Memory B cell (primary cell): Measurements from ENCODE around the gene PLXNA1.

ENCODE experiments used
- ATAC-seq: fragments of 150-1000 bp; cut with Tn5 transposase; 2 replicates; pipeline ENCODE4 v1.10.0; 2021; ENCODE audit warnings: low read depth, mild to moderate bottlenecking, moderate library complexity
- DNase-seq, 2 donors: peaks; one replicate each; pipeline ENCODE4 v3.0.0; 2022; ENCODE audit warnings: low spot score in 2 of 2
- H3K27ac Mint-ChIP-seq: one replicate; pipeline ENCODE4 v1.8.0; 2022; ENCODE audit warnings: mild to moderate bottlenecking, moderate library complexity, mixed read lengths
- H3K27me3 Mint-ChIP-seq: one replicate; pipeline ENCODE4 v1.8.0; 2022; ENCODE audit warnings: mixed read lengths
- H3K36me3 Mint-ChIP-seq: one replicate; pipeline ENCODE4 v1.8.0; 2022; ENCODE audit warnings: mild to moderate bottlenecking, mixed read lengths
- H3K4me1 Mint-ChIP-seq: one replicate; pipeline ENCODE4 v1.8.0; 2022; ENCODE audit warnings: mixed read lengths
- H3K4me3 Mint-ChIP-seq: one replicate; pipeline ENCODE4 v1.8.0; 2022; ENCODE audit warnings: mild to moderate bottlenecking, moderate library complexity, mixed read lengths
- H3K9me3 Mint-ChIP-seq: one replicate; pipeline ENCODE4 v1.8.0; 2022; ENCODE audit warnings: mixed read lengths

The PLXNA1 gene

DNA sequence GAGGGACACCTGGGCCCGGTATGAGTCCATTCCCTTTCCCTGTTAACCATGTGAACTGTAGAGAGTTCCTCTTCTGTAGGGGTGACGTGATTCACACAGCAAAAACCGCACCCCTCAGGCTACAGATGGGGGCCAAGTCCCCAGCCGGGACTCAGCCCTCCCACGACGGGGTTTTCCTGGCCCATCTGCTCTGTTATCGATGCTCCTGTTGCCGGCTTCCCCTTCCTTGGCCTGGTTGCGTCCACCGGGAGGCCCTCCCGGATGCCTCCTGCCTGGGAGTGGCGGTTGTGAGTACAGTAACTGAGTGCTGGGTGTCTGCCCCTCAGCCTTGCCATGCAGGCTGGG, 817 bp upstream of the PLXNA1 start:
- H3K4me1 Mint-ChIP-seq = peaks cover 8% of the 10 kb centered on the region

DNA sequence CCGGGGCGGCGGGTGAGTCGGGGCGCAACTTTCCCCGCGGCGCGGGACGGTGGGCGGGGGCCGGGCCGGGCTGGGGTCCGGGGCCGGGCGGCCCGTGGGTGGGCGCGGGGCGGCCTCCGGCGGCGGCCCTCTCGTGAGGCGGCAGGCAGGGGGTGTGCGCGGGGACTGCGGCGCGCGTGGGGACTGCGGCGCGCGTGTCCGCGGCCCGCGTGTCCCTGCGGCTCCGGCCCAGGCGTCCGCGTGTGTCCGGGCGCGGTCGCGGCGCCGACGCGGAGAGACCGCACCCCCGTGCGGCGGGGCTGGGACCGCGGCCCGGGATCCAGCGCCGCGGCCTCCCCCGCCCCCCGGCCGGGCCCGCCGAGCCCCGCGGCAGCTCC, 349 bp downstream of the PLXNA1 start:
- ATAC-seq (no peak), DNase-seq (no peak)
- Mint-ChIP-seq H3K4me1 (peaks cover 8% of the 10 kb centered on the region), H3K36me3 (peaks cover 2% of the 10 kb centered on the region), H3K27me3 (peaks cover 11% of the 10 kb centered on the region), H3K4me3 (no peak overlapping the region), H3K27ac (no peak overlapping the region), H3K9me3 (no peaks in the 10 kb centered on the region)

More for the DNA sequence above, 817 bp upstream of the PLXNA1 start:
- peak in 1 of 2 donors; percentile 80 for DNase-seq
- Mint-ChIP-seq H3K27me3 (peaks cover 16% of the 10 kb centered on the region), H3K4me3 (peak overlapping the region; percentile 83), H3K36me3 (peaks cover 2% of the 10 kb centered on the region), H3K27ac (peak overlapping the region; percentile 98), H3K9me3 (no peaks in the 10 kb centered on the region)
- peak; percentile 71 for ATAC-seq

DNA sequence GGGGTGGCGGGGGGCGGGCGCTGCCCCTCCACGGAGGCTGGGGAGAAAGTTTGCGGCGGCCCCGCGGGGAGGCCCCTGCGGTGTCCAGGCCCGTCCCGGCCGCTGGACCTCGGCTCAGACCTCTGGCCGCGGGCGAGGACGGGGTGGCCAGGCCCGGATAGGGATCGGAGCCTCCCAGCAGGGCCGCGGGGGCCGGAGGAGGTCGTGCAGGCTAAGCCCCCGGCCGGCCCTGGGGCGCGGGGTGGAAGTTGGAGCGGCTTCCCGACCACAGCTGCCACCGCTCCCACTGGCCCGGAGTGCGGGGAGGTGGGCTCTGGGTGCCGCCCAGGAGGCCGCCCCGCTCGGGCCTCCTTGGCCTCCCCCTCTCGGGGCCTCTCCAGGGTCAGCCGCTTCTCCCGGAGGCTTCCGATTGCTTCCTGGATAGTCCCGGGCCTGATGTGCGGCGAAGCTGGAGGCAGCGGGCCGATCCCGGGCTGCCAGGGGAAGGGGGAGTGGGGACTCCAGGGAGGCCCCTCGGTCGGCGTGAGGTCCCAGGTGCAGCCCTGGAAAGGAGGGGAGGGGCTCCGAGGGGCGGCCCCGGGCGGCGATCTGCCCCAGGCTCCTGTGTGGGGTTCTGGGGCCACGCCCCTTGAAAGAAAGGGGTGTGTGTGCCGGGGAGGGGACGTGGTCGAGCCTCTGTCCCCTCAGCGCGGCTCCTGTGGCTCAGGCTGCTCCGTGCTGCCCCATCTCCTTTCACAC, 907 bp downstream of the PLXNA1 start:
- no peaks in the 10 kb centered on the region for H3K9me3 Mint-ChIP-seq
- H3K4me1 Mint-ChIP-seq = peaks cover 8% of the 10 kb centered on the region
- H3K36me3 Mint-ChIP-seq = peaks cover 2% of the 10 kb centered on the region
- ATAC-seq (no peak), DNase-seq (peak; percentile 26 to 55)
- peaks cover 7% of the 10 kb centered on the region for H3K27me3 Mint-ChIP-seq
- H3K27ac Mint-ChIP-seq = no peak overlapping the region
- peak overlapping the region; percentile 67 for H3K4me3 Mint-ChIP-seq

DNA sequence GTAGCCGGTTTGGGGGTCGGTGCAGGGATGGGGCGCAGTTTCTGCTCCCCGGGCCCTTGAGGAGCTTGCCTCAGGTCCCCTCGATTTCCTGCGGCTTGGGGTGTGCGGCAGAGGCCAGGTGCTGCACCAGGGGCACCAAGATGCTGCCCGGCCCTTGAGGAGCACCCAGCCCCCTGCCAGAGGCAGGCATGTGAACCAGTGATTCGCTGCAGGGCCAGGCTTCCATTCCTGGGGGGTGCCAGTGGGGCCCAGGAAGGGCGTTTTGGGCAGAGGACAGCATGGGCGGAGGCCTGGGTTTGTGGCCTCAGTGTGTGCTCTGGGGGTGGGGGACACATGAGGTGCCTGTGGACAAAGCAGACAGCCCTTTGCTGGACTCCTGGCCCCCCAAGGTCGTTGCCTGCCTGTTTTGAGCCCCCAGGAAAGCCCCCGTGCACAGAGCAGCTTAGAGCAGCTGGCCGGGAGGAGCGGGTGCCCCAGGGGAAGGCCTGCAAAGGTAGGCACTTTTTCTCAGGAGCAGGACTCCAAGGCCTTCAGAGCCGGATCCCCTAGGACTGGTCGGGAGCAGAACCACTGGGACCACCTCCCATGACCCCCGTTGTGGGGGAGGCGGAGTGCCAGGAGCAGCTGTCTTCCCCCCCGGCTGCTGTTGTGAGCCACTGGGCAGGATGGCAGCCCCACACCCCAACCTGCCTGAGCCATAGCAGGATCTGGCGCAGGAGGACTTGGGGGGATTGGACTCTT, 1.6 kb downstream of the PLXNA1 start:
- Mint-ChIP-seq H3K27ac (no peak overlapping the region), H3K36me3 (peaks cover 4% of the 10 kb centered on the region)

DNA sequence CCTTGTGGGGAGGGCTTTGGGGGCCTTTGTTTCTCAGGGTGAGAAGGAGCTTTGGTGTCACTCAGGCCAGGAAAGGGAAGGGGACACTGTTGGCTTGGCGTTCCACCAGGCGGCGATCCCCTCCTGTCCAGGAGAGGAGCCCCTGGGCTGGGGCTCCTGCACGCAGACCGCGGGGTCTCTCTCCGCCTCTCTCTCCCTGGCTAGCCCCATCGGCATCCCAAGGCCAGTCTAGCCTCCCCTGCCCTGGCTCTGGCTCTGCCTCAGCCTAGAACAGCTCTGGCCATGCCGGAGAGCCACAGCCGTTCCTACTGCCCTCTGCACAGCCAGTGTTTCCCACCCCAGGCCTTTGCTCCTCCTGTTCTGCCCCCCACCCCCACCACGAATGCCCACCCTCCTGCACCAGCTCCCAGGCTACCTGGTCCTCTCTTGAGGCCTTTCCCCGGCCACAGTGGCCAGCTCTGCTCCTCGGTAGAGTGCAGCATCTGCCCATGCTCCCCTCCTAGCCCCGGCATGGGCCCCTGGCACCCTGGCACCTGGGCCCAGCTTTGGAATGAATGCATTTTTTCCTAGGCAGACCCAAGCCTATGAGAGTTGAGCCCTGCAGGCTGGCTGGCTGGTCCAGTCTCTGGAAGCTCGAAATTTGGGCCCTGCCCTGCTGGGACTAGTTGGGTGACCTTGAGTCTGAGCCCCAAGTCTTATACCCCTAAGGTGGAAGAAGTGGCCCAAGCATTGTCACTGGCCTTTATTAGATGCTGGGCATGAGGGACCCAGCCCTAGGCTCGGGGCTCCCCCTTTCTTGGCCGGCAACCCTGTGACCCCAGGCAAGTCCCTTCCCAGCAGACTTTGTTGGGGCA, 2.4 kb downstream of the PLXNA1 start:
- ATAC-seq = no peak
- peaks cover 2% of the 10 kb centered on the region for H3K36me3 Mint-ChIP-seq
- no peak for DNase-seq
- H3K9me3 Mint-ChIP-seq = no peaks in the 10 kb centered on the region
- H3K4me3 Mint-ChIP-seq = peak overlapping the region; percentile 61
- H3K27me3 Mint-ChIP-seq = no peaks in the 10 kb centered on the region
- peaks cover 8% of the 10 kb centered on the region for H3K4me1 Mint-ChIP-seq
- no peak overlapping the region for H3K27ac Mint-ChIP-seq

More for the DNA sequence above, 1.6 kb downstream of the PLXNA1 start:
- Mint-ChIP-seq H3K4me1 (peaks cover 8% of the 10 kb centered on the region), H3K9me3 (no peaks in the 10 kb centered on the region), H3K4me3 (peak overlapping the region; percentile 67), H3K27me3 (peaks cover 7% of the 10 kb centered on the region)
- ATAC-seq (no peak), DNase-seq (no peak)

DNA sequence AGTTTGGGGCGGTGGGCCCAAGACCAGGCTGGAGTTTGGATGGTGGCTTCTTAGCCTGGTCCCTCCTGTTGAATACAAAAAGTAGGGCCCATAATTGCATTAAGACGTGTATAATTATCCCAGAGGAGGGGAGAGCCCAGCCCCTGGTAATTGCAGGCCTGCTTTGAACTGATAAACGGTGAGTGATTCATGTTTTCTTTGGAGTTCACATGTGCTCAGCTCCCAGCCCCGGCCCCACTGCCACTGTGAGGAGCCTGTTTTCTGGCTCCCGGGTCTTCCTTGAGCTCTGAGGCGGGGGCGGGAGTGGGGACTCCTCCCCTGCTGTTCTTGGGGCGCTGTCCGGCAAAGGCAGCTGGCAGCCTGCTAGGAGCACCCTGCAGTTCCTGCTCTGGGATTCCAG, 3.1 kb downstream of the PLXNA1 start:
- no peak for ATAC-seq
- Mint-ChIP-seq H3K36me3 (peaks cover 5% of the 10 kb centered on the region), H3K9me3 (no peaks in the 10 kb centered on the region), H3K27ac (no peak overlapping the region), H3K4me3 (no peak overlapping the region), H3K4me1 (peaks cover 10% of the 10 kb centered on the region), H3K27me3 (no peaks in the 10 kb centered on the region)
- DNase-seq = no peak

DNA sequence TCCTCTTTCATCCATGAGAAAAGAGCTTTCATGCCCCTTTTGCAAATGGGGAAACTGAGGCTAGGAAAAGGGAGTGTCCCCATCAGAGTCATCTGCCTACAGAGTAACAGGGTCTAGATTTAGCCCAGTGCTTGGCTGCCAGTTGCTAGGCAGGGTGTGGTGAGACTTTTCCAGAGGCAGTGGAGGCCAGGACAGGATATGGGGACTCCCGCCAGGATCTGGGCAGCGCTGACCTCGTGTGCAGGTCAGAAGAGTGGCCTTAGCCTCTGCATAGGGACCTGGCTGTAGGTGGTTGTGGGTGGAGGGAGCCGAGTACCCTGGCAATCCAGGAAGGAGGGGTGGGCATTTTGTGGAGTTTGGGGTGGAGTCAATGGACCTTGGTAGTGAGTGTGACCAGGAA, 4.2 kb downstream of the PLXNA1 start:
- Mint-ChIP-seq H3K27ac (no peak overlapping the region), H3K4me1 (peaks cover 2% of the 10 kb centered on the region), H3K36me3 (peaks cover 7% of the 10 kb centered on the region), H3K4me3 (no peak overlapping the region), H3K9me3 (no peaks in the 10 kb centered on the region), H3K27me3 (no peaks in the 10 kb centered on the region)
- no peak for ATAC-seq
- no peak for DNase-seq

DNA sequence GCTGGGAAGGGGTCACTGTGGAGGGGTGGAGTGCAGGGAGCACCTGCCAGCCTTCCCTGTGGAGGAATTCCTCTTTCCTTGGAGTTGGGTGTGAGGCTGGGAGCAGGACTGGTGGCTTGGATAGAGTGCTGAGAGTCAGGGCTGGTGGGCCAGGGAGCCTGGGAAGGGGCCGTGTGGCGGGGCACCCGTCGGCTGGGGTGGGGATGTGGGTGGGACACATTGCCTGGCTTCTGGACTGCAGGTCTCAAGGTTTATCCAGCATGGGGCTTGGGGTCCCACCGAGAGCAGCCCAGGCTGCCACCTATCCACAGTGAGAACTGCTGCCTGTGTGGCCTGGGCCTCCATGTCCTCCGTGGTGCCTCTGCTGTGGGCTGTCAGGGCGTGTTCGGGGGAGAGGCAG, 4.7 kb downstream of the PLXNA1 start:
- Mint-ChIP-seq H3K27me3 (no peaks in the 10 kb centered on the region), H3K4me3 (no peak overlapping the region), H3K9me3 (no peaks in the 10 kb centered on the region), H3K27ac (no peak overlapping the region), H3K36me3 (peaks cover 7% of the 10 kb centered on the region), H3K4me1 (peaks cover 2% of the 10 kb centered on the region)
- DNase-seq (no peak), ATAC-seq (no peak)

DNA sequence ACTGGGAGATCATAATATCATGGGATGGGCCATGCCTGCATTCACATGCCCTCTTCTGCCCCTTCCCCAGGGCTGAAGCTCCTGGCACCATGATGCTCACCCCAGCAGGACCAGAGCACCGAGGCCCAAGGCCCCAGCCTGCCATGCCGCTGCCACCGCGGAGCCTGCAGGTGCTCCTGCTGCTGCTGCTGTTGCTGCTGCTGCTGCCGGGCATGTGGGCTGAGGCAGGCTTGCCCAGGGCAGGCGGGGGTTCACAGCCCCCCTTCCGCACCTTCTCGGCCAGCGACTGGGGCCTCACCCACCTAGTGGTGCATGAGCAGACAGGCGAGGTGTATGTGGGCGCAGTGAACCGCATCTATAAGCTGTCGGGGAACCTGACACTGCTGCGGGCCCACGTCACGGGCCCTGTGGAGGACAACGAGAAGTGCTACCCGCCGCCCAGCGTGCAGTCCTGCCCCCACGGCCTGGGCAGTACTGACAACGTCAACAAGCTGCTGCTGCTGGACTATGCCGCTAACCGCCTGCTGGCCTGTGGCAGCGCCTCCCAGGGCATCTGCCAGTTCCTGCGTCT, 5.6 kb downstream of the PLXNA1 start:
- Mint-ChIP-seq H3K36me3 (peaks cover 7% of the 10 kb centered on the region), H3K9me3 (no peaks in the 10 kb centered on the region), H3K27me3 (no peaks in the 10 kb centered on the region), H3K4me3 (no peak overlapping the region), H3K27ac (no peak overlapping the region), H3K4me1 (peaks cover 2% of the 10 kb centered on the region)
- DNase-seq = no peak
- ATAC-seq = no peak

DNA sequence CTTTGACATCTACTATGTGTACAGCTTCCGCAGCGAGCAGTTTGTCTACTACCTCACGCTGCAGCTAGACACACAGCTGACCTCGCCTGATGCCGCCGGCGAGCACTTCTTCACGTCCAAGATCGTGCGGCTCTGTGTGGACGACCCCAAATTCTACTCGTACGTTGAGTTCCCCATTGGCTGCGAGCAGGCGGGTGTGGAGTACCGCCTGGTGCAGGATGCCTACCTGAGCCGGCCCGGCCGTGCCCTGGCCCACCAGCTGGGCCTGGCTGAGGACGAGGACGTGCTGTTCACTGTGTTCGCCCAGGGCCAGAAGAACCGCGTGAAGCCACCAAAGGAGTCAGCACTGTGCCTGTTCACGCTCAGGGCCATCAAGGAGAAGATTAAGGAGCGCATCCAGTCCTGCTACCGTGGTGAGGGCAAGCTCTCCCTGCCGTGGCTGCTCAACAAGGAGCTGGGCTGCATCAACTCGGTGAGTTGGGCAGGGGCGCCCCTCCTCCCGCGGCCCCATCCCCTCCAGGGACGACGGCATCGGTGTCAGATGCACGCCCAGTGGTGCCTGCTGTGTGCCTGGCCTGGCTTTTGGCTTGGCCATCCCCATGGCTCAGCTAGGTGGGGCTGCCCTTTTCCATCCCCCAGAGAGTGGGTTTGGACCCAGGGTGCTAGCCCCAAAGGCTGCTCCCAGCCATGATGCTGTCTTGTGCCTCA, 6.6 kb downstream of the PLXNA1 start:
- H3K27me3 Mint-ChIP-seq = no peaks in the 10 kb centered on the region
- ATAC-seq = no peak
- peaks cover 7% of the 10 kb centered on the region for H3K36me3 Mint-ChIP-seq
- no peaks in the 10 kb centered on the region for H3K9me3 Mint-ChIP-seq
- H3K27ac Mint-ChIP-seq = no peak overlapping the region
- H3K4me3 Mint-ChIP-seq = no peak overlapping the region
- H3K4me1 Mint-ChIP-seq = peaks cover 2% of the 10 kb centered on the region
- no peak for DNase-seq

DNA sequence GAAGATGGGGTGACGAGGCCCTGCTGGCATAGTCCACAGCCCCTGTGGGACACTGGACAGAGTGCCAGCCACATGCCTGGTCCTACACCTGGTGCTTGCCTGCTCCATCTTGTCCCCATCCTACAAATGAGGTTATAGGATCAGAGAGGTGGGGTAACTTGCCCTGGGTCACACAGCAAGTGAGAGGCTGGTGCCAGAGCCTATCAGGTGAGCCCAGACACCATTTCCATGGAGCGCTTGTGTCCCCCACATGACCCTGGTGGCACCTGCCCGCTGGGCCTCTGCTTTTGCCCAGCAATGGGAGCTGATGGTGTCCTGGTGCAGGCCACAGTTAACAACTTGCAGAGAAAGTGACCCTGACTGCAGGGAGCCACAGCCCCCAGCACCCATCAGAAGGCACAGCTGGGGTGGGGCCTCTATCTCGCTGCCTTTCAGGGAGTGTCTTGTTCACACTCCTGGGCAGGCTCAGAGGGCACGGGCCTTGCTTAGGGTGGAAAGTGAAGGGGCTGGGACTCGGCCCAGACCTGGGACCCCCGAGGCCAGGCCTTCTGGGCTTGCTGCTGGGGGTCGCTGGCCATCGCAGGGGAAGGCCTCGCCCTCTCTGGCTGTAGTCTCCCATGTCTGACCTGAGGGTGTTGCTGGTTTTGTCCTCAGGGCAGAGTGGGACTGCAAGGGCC, 7.2 kb downstream of the PLXNA1 start:
- H3K9me3 Mint-ChIP-seq = no peaks in the 10 kb centered on the region
- H3K27me3 Mint-ChIP-seq = no peaks in the 10 kb centered on the region
- peaks cover 2% of the 10 kb centered on the region for H3K4me1 Mint-ChIP-seq
- ATAC-seq (no peak), DNase-seq (no peak)
- H3K4me3 Mint-ChIP-seq = no peak overlapping the region
- H3K27ac Mint-ChIP-seq = no peak overlapping the region
- H3K36me3 Mint-ChIP-seq = peaks cover 7% of the 10 kb centered on the region

DNA sequence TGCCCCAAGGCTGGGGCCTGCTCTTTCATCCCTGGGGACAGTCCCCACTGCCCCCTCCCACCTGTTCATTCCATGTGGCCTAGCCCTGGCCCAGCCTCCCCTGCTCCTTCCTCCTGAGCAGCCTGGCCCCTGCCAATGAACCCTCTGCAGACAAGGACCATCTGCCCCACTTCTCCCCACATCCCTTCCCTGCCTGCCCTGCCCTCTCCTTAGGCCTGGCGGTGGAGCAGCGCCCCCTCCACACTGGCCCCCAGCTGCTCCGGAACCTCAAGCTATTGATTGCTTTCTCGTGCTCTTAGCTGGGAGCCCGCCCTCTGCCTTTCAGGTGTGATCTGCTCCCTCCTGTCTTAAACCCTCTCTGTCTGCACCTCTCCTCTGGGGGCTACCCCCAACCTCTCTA, 8.0 kb downstream of the PLXNA1 start:
- ATAC-seq = no peak
- Mint-ChIP-seq H3K27ac (no peak overlapping the region), H3K4me1 (peaks cover 2% of the 10 kb centered on the region), H3K36me3 (peaks cover 7% of the 10 kb centered on the region), H3K4me3 (no peak overlapping the region), H3K27me3 (no peaks in the 10 kb centered on the region), H3K9me3 (no peaks in the 10 kb centered on the region)
- DNase-seq = no peak
